HEK293T (cell line): ENCODE measurements around the gene PIEZO2.
"Not testable (repeated sequence)": the region's sequence is repeated elsewhere in the genome, so short reads cannot be mapped to it uniquely, and the experiment has no call there.

ENCODE experiments used
- CTCF ChIA-PET: fragments of 350-600 bp; formaldehyde crosslinking; extraction: SDS; loops from one replicate; lab custom pipeline; 2021; ENCODE audit warnings: antibody characterized with exemption, inconsistent platforms; lab: Yijun Ruan, JAX
- POLR2A ChIA-PET: fragments of 350-600 bp; formaldehyde crosslinking; extraction: SDS; loops from one replicate; lab custom pipeline; 2020; ENCODE audit warnings: antibody characterized with exemption, inconsistent platforms; lab: Yijun Ruan, JAX
- DNase-seq: peaks from one replicate; pipeline ENCODE4 v3.0.0; 2012; ENCODE audit warnings: mixed read lengths; ENCODE audit errors: extremely low spot score
- ARNT ChIP-seq: fragments of 450-650 bp; IDR thresholded peaks from 2 replicates; pipeline ENCODE4 v1.6.1; 2017; ENCODE audit warnings: mild to moderate bottlenecking
- BHLHE40 ChIP-seq: fragments of 450-650 bp; IDR thresholded peaks from 2 replicates; pipeline ENCODE4 v1.6.1; 2016; ENCODE audit warnings: mild to moderate bottlenecking, moderate library complexity, borderline replicate concordance
- CTBP1 ChIP-seq: fragments of 450-650 bp; IDR thresholded peaks from 2 replicates; pipeline ENCODE4 v1.6.1; 2016; ENCODE audit warnings: borderline replicate concordance
- ELF4 ChIP-seq: fragments of 450-650 bp; IDR thresholded peaks from 2 replicates; pipeline ENCODE4 v1.6.1; 2017; ENCODE audit warnings: antibody characterized with exemption
- FOXA1 ChIP-seq: fragments of 450-650 bp; IDR thresholded peaks from 2 replicates; pipeline ENCODE4 v1.6.1; 2016; ENCODE audit warnings: mild to moderate bottlenecking
- FOXK2 ChIP-seq: fragments of 450-650 bp; IDR thresholded peaks from 2 replicates; pipeline ENCODE4 v1.6.1; 2016; ENCODE audit warnings: mild to moderate bottlenecking
- FOXM1 ChIP-seq: fragments of 450-650 bp; IDR thresholded peaks from 2 replicates; pipeline ENCODE4 v1.6.1; 2017; ENCODE audit warnings: mild to moderate bottlenecking, borderline replicate concordance
- HDGF ChIP-seq: fragments of 450-650 bp; IDR thresholded peaks from 2 replicates; pipeline ENCODE4 v1.6.1; 2017; ENCODE audit warnings: antibody characterized with exemption, borderline replicate concordance
- L3MBTL2 ChIP-seq: fragments of 450-650 bp; conservative IDR thresholded peaks from 2 replicates; pipeline ENCODE4 v1.6.1; 2016; ENCODE audit warnings: mild to moderate bottlenecking
- LEF1 ChIP-seq: fragments of 450-650 bp; IDR thresholded peaks from 2 replicates; pipeline ENCODE4 v1.6.1; 2017; ENCODE audit warnings: mild to moderate bottlenecking, borderline replicate concordance
- NFRKB ChIP-seq: fragments of 450-650 bp; IDR thresholded peaks from 2 replicates; pipeline ENCODE4 v1.6.1; 2016; ENCODE audit warnings: mild to moderate bottlenecking, moderate library complexity
- SP1 ChIP-seq: fragments of 450-650 bp; IDR thresholded peaks from 2 replicates; pipeline ENCODE4 v1.6.1; 2017
- SUZ12 ChIP-seq: fragments of 450-650 bp; IDR thresholded peaks from 2 replicates; pipeline ENCODE4 v1.6.1; 2016; ENCODE audit warnings: mild to moderate bottlenecking
- TARDBP ChIP-seq: fragments of 450-650 bp; IDR thresholded peaks from 2 replicates; pipeline ENCODE4 v1.6.1; 2016
- ZNF384 ChIP-seq: fragments of 450-650 bp; IDR thresholded peaks from 2 replicates; pipeline ENCODE4 v1.6.1; 2016
- TF ChIP-seq, protein P1 (sequence below): fragments of 450-650 bp; IDR thresholded peaks from 2 replicates; pipeline ENCODE4 v1.6.1; 2016

The PIEZO2 gene

DNA sequence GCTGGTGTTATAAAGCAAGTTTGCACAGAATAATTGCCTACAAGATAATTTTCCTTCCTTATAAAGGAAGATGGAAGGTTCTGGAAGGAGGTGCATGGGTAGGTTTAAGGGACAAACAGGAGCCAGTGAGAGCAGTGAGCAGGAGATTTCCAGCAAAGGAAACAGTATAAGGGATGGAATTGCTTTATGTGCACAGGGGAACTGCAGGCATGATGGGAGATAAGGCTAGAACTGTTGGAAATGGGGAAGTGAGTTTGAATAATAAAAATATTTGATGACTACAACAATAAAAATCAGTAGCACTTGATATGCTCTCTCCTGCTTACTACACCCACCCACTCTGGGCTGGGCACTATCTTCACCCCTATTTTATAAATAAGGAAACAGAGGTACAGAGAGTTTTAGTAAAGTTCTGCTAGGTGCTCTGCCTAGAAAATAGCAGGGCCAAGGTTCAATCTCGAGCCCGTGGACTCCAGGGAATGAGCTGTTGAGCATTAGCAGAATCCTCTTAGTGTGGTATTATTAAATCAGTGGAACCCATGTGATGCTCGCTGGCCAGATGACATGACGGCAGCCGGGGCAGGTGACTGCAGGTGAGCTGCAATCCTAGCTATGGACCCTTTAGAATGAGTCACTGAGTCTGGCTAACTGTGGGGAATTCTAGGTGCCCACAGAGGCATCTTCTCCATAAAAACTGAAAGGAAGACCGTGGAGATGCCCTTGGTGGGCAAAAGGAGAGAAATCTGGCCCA, 302.5 kb downstream of the PIEZO2 start:
- ChIA-PET POLR2A (no interaction called here), CTCF (no interaction called here)
- no peak for TF ChIP-seq L3MBTL2
- TF ChIP-seq FOXM1: no peak
- TF ChIP-seq ELF4: no peak
- TF ChIP-seq FOXK2: no peak
- TF ChIP-seq CTBP1: no peak
- no peak for TF ChIP-seq HDGF
- TF ChIP-seq SUZ12: no peak
- TF ChIP-seq ARNT: no peak
- TF ChIP-seq, protein P1, sequence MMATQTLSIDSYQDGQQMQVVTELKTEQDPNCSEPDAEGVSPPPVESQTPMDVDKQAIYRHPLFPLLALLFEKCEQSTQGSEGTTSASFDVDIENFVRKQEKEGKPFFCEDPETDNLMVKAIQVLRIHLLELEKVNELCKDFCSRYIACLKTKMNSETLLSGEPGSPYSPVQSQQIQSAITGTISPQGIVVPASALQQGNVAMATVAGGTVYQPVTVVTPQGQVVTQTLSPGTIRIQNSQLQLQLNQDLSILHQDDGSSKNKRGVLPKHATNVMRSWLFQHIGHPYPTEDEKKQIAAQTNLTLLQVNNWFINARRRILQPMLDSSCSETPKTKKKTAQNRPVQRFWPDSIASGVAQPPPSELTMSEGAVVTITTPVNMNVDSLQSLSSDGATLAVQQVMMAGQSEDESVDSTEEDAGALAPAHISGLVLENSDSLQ: no peak
- TF ChIP-seq LEF1: no peak
- no peak for TF ChIP-seq NFRKB
- no peak for TF ChIP-seq FOXA1
- no peak for TF ChIP-seq TARDBP
- no peak for TF ChIP-seq ZNF384
- TF ChIP-seq BHLHE40: no peak
- no peak for TF ChIP-seq SP1
- DNase-seq: no peak

DNA sequence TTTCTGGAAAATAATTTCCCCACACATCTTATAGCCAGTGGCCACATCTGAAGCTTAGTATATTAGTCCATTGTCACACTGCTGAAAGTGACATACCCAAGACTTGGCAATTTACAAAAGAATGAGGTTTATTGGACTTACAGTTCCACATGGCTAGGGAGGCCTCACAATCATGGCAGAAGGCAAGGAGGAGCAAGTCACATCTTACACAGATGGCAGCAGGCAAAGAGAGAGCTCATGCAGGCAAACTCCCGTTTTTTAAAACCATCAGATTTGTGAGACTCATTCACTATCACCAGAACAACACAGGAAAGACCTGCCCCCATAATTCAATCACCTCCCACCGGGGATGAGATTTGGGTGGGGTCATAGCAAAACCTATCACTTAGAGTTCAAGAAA, 303.3 kb downstream of the PIEZO2 start:
- DNase-seq, POLR2A ChIA-PET, CTCF ChIA-PET: not testable (repeated sequence)

DNA sequence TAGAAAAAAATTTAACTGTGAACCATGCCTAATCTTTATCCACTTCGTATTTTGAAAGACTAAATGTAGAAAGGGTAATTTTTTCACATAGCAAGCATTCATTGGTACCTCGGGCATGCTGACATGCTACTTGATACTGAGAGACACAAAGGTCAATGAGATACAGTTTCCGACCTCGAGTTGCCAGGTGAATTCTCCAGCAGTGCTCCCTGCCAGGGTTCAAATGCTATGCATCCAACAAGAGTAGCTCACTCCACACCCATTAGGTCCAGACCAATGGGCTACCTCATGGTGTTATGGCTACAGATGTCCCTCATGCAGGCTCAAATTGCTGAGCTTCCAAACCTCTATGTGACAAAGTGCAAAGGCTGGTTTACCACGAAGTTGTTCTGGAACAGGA, 305.8 kb downstream of the PIEZO2 start:
- CTCF ChIA-PET: no interaction called here
- TF ChIP-seq SUZ12 (no peak), HDGF (no peak), ZNF384 (no peak), BHLHE40 (no peak), ELF4 (no peak), LEF1 (no peak), CTBP1 (no peak), ARNT (no peak), FOXM1 (no peak), SP1 (no peak)
- TF ChIP-seq, protein P1: no peak
- no peak for DNase-seq
- POLR2A ChIA-PET: no interaction called here

DNA sequence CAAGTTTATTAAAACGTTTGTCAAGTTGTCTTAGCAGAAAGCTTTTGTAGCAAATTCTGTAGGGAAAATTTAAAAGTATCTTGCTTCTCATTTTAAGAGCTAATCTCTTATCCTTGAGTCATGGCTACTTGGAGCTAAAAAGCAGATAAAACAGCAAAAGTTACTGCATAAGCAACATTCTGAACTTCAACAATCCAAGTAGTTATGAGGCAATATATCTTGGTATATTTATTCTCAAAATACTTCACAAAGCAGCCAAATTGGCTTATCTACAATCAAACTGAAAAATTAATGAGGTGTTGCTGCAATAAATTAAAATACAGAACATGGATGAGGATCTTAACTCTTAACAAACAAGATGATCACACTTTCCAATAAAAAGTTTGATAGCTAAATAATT, 306.5 kb downstream of the PIEZO2 start:
- no peak for DNase-seq
- POLR2A ChIA-PET: no interaction called here
- TF ChIP-seq HDGF (no peak), SP1 (no peak), SUZ12 (no peak)
- CTCF ChIA-PET: no interaction called here

DNA sequence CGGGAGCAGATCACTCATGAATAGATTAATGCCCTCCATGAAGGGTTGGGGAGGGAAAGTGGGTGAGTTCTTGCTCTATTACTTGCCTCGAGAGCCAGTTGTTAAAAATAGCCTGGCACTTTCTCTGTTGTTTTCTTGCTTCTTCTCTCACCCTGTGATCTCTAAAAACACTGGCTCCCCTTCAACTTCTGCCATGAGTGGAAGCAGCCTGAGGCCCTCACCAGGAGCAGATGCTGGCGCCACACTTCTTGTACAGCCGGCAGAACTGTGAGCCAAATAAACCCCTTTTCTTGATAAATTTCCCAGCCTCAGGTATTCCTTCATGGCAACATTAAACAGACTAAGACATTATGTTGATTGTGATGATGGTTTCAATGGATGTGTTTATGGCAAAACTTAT, 307.0 kb downstream of the PIEZO2 start:
- CTCF ChIA-PET: no interaction called here
- TF ChIP-seq SUZ12 (no peak), SP1 (no peak), ARNT (no peak), FOXA1 (no peak), FOXM1 (no peak), NFRKB (no peak), CTBP1 (no peak), HDGF (no peak), L3MBTL2 (no peak), TARDBP (no peak), LEF1 (no peak), ZNF384 (no peak), ELF4 (no peak), BHLHE40 (no peak), FOXK2 (no peak)
- TF ChIP-seq, protein P1: no peak
- POLR2A ChIA-PET: no interaction called here
- DNase-seq: no peak

DNA sequence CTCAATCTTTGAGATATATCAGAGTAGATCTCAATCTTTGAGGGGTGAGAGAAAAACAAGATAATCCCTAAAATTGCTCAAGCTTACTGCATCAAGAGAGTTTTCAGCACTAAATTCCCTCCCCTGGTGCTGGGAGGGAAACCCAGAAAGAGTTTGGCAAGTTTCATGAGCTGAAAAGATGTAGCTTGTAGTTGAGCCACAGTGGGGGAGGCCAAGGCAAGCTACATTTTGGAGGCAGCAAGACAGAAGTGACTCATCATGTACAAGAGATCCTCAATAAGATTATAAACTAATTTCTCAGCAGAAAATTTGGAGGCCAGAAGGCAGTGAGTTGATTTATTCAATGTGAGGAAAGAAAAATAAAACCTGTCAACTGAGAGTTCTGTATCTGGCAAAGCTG, 308.2 kb downstream of the PIEZO2 start:
- TF ChIP-seq FOXA1 (no peak), FOXM1 (no peak), L3MBTL2 (no peak), BHLHE40 (no peak), FOXK2 (no peak), ELF4 (no peak), CTBP1 (no peak), NFRKB (no peak), HDGF (no peak), SP1 (no peak)
- CTCF ChIA-PET: interaction anchor here (0.6 kb wide), 1 partner anchor 890 kb away, joined by 3 read pairs; no protein-coding TSS in a partner anchor
- no peak for DNase-seq
- POLR2A ChIA-PET: no interaction called here

DNA sequence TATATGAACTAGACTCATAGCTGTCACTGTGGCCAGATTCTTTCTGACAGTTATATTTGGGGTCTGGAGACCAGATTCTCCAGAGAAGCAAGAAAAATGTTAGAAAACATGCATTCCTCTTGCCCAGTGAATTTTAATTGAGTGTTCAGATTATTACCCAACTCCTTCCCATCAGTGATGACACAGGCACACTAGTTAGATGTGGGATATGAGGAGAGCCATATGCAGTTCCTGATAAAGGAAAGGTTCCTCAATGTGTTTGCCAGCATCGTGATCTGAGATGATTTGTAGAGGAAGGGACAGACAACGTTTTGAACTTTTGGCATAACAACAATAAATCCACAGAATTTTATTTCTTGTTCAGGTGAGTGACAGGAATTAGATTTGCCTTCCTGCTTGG, 308.6 kb downstream of the PIEZO2 start:
- POLR2A ChIA-PET: no interaction called here
- no peak for TF ChIP-seq L3MBTL2
- TF ChIP-seq CTBP1: no peak
- no peak for DNase-seq
- CTCF ChIA-PET: interaction anchor here (0.6 kb wide), 1 partner anchor 890 kb away, joined by 3 read pairs; no protein-coding TSS in a partner anchor
